Endothelial cell (in vitro differentiated cells): ENCODE results near the gene LIPE. TPM values are rescaled to one million over a fixed set of nuclear protein-coding genes. Genes with fewer than 3 reads are reported as not detected.

Experiments used
- DNase-seq: peaks from one replicate; pipeline ENCODE4 v3.0.0; 2021; ENCODE audit warnings: low spot score
- H3K27ac Mint-ChIP-seq: one replicate; pipeline ENCODE4 v1.8.0; 2021; ENCODE audit warnings: mixed read lengths, inconsistent platforms; ENCODE audit not compliant: unreplicated experiment
- H3K27me3 Mint-ChIP-seq: one replicate; pipeline ENCODE4 v1.8.0; 2021; ENCODE audit warnings: mild to moderate bottlenecking, moderate library complexity, mixed read lengths, inconsistent platforms; ENCODE audit not compliant: unreplicated experiment
- H3K36me3 Mint-ChIP-seq: one replicate; pipeline ENCODE4 v1.8.0; 2021; ENCODE audit warnings: mild to moderate bottlenecking, low read depth, mixed read lengths, inconsistent platforms; ENCODE audit not compliant: unreplicated experiment
- H3K4me1 Mint-ChIP-seq: one replicate; pipeline ENCODE4 v1.8.0; 2021; ENCODE audit warnings: mild to moderate bottlenecking, mixed read lengths, inconsistent platforms; ENCODE audit not compliant: unreplicated experiment
- H3K4me3 Mint-ChIP-seq: one replicate; pipeline ENCODE4 v1.8.0; 2021; ENCODE audit warnings: mild to moderate bottlenecking, mixed read lengths, inconsistent platforms; ENCODE audit not compliant: unreplicated experiment
- H3K9me3 Mint-ChIP-seq: one replicate; pipeline ENCODE4 v1.8.0; 2021; ENCODE audit warnings: mixed read lengths, inconsistent platforms; ENCODE audit not compliant: unreplicated experiment
- total RNA-seq: library from RNA; stranded (reverse); fragmentation: NEBNext Ultra II Directional; extraction: Animal tissue kit (Norgen Biotek cat#: 25700); gene quantifications from one replicate; pipeline ENCODE4 v1.2.1, GENCODE V29; 2021; ENCODE audit not compliant: unreplicated experiment
- TF ChIP-seq, protein P1 (sequence below): fragments of 200-600 bp; sonication (generic); IDR thresholded peaks from one replicate; pipeline ENCODE4 v1.5.0; 2021; ENCODE audit warnings: antibody characterized with exemption; ENCODE audit not compliant: unreplicated experiment

Gene LIPE
- total RNA-seq, 1 donor from 2014 or later, result 5.5 TPM

GRCh38 chr19:42419309-42419708, 7.9 kb downstream of the LIPE start:
- H3K27me3 Mint-ChIP-seq, result peaks cover 11% of the 10 kb centered on the region
- no peak for DNase-seq

DNA sequence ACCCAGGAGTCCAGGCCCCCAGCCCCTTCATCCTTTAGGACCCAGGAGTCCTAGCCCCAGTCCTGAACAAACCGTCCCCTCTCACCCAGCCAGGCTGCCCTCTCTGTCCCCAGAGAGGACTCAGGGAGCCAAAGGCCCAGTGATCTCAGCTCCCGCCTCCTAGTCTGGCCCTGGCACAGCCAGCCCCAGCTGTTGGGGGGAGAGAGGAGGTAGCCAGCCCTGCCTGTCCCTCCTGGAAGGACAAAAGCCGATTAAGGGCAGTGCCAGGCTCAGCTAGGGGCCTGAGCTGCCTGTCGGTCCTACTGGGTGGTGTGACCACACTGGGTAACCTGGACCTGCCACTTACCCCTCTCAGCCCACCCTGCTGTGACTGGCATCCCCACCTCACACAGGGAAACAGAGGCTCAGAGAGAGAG, 14.5 kb downstream of the LIPE start:
- no peaks in the 10 kb centered on the region for H3K9me3 Mint-ChIP-seq
- no peak overlapping the region for H3K27ac Mint-ChIP-seq
- no peak for DNase-seq
- H3K36me3 Mint-ChIP-seq, result peaks cover 20% of the 10 kb centered on the region
- H3K4me3 Mint-ChIP-seq, result no peak overlapping the region
- TF ChIP-seq, protein P1, sequence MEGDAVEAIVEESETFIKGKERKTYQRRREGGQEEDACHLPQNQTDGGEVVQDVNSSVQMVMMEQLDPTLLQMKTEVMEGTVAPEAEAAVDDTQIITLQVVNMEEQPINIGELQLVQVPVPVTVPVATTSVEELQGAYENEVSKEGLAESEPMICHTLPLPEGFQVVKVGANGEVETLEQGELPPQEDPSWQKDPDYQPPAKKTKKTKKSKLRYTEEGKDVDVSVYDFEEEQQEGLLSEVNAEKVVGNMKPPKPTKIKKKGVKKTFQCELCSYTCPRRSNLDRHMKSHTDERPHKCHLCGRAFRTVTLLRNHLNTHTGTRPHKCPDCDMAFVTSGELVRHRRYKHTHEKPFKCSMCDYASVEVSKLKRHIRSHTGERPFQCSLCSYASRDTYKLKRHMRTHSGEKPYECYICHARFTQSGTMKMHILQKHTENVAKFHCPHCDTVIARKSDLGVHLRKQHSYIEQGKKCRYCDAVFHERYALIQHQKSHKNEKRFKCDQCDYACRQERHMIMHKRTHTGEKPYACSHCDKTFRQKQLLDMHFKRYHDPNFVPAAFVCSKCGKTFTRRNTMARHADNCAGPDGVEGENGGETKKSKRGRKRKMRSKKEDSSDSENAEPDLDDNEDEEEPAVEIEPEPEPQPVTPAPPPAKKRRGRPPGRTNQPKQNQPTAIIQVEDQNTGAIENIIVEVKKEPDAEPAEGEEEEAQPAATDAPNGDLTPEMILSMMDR, result no peak
- H3K27me3 Mint-ChIP-seq, result peaks cover 15% of the 10 kb centered on the region
- peaks cover 11% of the 10 kb centered on the region for H3K4me1 Mint-ChIP-seq

More at GRCh38 chr19:42419309-42419708, 7.9 kb downstream of the LIPE start:
- Mint-ChIP-seq H3K9me3 (no peaks in the 10 kb centered on the region), H3K4me3 (no peak overlapping the region), H3K4me1 (peaks cover 32% of the 10 kb centered on the region), H3K27ac (no peak overlapping the region), H3K36me3 (peaks cover 15% of the 10 kb centered on the region)
- TF ChIP-seq, protein P1, result no peak

GRCh38 chr19:42412227-42412626, 15.0 kb downstream of the LIPE start:
- peaks cover 11% of the 10 kb centered on the region for H3K4me1 Mint-ChIP-seq
- H3K4me3 Mint-ChIP-seq, result no peak overlapping the region
- no peak for DNase-seq
- TF ChIP-seq, protein P1, result no peak
- no peaks in the 10 kb centered on the region for H3K9me3 Mint-ChIP-seq
- H3K27ac Mint-ChIP-seq, result no peak overlapping the region
- H3K27me3 Mint-ChIP-seq, result peaks cover 15% of the 10 kb centered on the region
- peaks cover 20% of the 10 kb centered on the region for H3K36me3 Mint-ChIP-seq

DNA sequence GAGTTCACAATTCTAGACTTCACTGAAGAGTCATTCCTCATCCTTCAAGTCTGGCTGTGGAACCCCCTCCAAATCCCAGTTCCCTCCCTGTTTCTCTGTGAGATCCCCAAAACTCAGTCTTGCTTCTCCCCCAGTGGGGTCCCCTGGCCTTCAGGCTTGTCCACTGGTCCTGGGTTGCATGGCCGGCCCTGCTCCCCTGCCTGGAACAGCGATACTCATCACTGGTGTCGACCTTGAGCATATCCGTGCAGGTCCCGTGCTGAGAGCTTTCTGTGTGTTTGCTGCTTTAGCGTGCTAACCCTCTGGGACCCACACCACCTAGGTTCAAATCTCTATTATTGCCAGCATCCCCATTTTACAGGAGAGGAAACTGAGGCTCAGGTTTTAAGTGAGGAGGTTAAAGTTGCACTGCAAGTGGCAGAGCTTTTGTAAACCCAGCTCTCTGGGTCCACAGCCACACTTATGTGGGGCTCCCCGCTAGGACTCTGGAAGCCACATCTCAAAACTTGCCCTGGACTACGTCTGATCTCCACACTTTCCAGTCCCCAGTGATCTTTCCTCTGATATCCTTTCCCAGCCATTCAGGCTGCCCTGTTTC, 15.5 kb downstream of the LIPE start:
- Mint-ChIP-seq H3K36me3 (peaks cover 20% of the 10 kb centered on the region), H3K27ac (no peak overlapping the region), H3K27me3 (peaks cover 15% of the 10 kb centered on the region), H3K4me3 (peak overlapping the region; percentile 67), H3K4me1 (peaks cover 11% of the 10 kb centered on the region), H3K9me3 (no peaks in the 10 kb centered on the region)
- no peak for DNase-seq
- TF ChIP-seq, protein P1, result no peak

GRCh38 chr19:42410371-42410770, 16.8 kb downstream of the LIPE start:
- Mint-ChIP-seq H3K4me3 (no peak overlapping the region), H3K4me1 (peaks cover 11% of the 10 kb centered on the region), H3K27me3 (peaks cover 15% of the 10 kb centered on the region), H3K36me3 (peaks cover 16% of the 10 kb centered on the region), H3K27ac (no peak overlapping the region), H3K9me3 (no peaks in the 10 kb centered on the region)
- TF ChIP-seq, protein P1, result no peak
- DNase-seq, result no peak
